ENCODE results near the gene LOXL4.

Gene LOXL4

GRCh38 chr10:98302741-98303365 lies 34.9 kb upstream of the LOXL4 start:
- TF ChIP-seq, protein P1, sequence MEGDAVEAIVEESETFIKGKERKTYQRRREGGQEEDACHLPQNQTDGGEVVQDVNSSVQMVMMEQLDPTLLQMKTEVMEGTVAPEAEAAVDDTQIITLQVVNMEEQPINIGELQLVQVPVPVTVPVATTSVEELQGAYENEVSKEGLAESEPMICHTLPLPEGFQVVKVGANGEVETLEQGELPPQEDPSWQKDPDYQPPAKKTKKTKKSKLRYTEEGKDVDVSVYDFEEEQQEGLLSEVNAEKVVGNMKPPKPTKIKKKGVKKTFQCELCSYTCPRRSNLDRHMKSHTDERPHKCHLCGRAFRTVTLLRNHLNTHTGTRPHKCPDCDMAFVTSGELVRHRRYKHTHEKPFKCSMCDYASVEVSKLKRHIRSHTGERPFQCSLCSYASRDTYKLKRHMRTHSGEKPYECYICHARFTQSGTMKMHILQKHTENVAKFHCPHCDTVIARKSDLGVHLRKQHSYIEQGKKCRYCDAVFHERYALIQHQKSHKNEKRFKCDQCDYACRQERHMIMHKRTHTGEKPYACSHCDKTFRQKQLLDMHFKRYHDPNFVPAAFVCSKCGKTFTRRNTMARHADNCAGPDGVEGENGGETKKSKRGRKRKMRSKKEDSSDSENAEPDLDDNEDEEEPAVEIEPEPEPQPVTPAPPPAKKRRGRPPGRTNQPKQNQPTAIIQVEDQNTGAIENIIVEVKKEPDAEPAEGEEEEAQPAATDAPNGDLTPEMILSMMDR (IDR thresholded peaks at IDR 0.05; ENCODE audit: insufficient read depth, missing control alignments) = no peak
- FAIRE-seq (no peak), DNase-seq (ENCODE audit: insufficient read length, low spot score) (no peak)

GRCh38 chr10:98301664-98302319 lies 33.8 kb upstream of the LOXL4 start:
- TF ChIP-seq, protein P1 (IDR thresholded peaks at IDR 0.05; ENCODE audit: insufficient read depth, missing control alignments) = no peak
- FAIRE-seq (no peak), DNase-seq (ENCODE audit: insufficient read length, low spot score) (no peak)

GRCh38 chr10:98300526-98301229 lies 32.7 kb upstream of the LOXL4 start:
- DNase-seq (ENCODE audit: insufficient read length, low spot score) (no peak), FAIRE-seq (no peak)
- TF ChIP-seq, protein P1 (IDR thresholded peaks at IDR 0.05; ENCODE audit: insufficient read depth, missing control alignments) = no peak

GRCh38 chr10:98299341-98299740 lies 31.3 kb upstream of the LOXL4 start:
- DNase-seq (ENCODE audit: insufficient read length, low spot score) = peak; percentile 47
- FAIRE-seq = no peak
- TF ChIP-seq, protein P1 (IDR thresholded peaks at IDR 0.05; ENCODE audit: insufficient read depth, missing control alignments) = no peak

- no peak for FAIRE-seq
- TF ChIP-seq, protein P1 (IDR thresholded peaks at IDR 0.05; ENCODE audit: insufficient read depth, missing control alignments) = no peak
- DNase-seq (ENCODE audit: insufficient read length, low spot score) = no peak
These were observed 28.5 kb upstream of the LOXL4 start for GRCh38 chr10:98296524-98296923.

DNA sequence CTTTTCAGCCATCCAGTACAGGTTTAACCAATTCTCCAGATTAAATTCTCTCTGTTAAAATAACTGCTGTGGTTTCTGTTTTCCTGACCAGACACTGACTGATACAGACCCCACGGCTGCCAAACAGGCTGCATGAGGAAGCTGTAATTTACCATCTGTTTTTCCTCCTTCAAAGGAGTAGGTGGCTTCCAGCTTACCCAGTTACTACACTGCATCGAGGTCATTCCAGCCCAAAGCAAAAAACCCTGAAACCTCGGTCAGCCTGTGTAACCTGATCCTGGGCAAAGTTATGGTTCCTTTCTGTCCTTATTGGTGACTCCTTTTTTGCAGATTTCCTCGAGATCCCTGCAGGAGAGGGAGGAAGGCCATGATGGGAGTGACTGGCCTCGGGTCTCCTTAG lies 27.9 kb upstream of the LOXL4 start:
- DNase-seq (ENCODE audit: insufficient read length, low spot score) (no peak), FAIRE-seq (no peak)
- TF ChIP-seq, protein P1 (IDR thresholded peaks at IDR 0.05; ENCODE audit: insufficient read depth, missing control alignments) = no peak

DNA sequence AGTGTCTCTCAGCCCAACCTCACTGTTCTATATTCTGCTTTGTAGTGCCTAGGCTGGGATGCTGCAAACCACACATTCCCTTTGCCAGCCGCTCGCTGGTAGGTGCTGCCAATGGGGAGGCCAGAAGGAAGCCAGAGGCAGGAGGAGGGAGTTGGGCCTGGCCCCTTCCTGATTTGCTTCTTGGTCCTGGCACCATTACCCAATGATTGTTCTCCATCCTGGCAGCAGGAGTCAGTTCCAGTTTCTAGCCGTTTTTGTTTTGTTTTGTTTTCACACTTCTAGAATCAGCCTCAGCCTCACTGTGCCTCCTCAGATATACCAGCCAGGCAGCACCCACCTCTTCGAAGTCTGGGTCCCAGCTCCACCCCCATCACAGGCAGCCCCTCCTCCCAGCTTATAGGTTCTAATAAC lies 27.4 kb upstream of the LOXL4 start:
- no peak for DNase-seq (ENCODE audit: insufficient read length, low spot score)
- TF ChIP-seq, protein P1 (IDR thresholded peaks at IDR 0.05; ENCODE audit: insufficient read depth, missing control alignments) = no peak
- no peak for FAIRE-seq

Measured in D721Med (cell line).